H1 (cell line): ENCODE measurements around the gene RNF123. TPM values are rescaled to one million over a fixed set of nuclear protein-coding genes. Genes with fewer than 3 reads are reported as not detected.

Experiments
- CTCF ChIA-PET: fragments of 300-600 bp; sonication (Branson Sonifier 250); formaldehyde crosslinking; loops from one replicate; lab custom pipeline; 2021; ENCODE audit not compliant: partially characterized antibody; lab: Charles Lee
- POLR2A ChIA-PET: fragments of 300-600 bp; sonication (Branson Sonifier 250); formaldehyde crosslinking; loops from one replicate; lab custom pipeline; 2021; ENCODE audit warnings: inconsistent platforms; ENCODE audit not compliant: partially characterized antibody; lab: Charles Lee
- DNase-seq, 2 experiments: peaks; one replicate each; pipeline versions ENCODE4 v3.0.0 to v3.0.0-alpha.2; 2010 to 2022; ENCODE audit warnings: low spot score in 2 of 2, low read depth in 1 of 2, mixed read lengths in 1 of 2
- FAIRE-seq: peaks from 2 replicates; lab custom pipeline; 2011; peaks lifted over from hg19 to GRCh38; lab: Jason Lieb, UNC
- H2AFZ ChIP-seq: 2 replicates; pipeline ENCODE4 v1.8.1; 2012; ENCODE audit warnings: low read length, inconsistent platforms
- H2AK5ac ChIP-seq: 2 replicates; pipeline ENCODE4 v1.6.1; 2013; ENCODE audit warnings: low read depth, low read length
- H2BK120ac ChIP-seq: replicated peaks from 2 replicates; pipeline ENCODE3; 2013; ENCODE audit warnings: low read depth, low read length, inconsistent platforms
- H2BK12ac ChIP-seq: 2 replicates; pipeline ENCODE4 v1.6.1; 2013; ENCODE audit warnings: low read depth, low read length
- H2BK15ac ChIP-seq: 2 replicates; pipeline ENCODE4 v1.6.1; 2013; ENCODE audit warnings: low read length
- H2BK20ac ChIP-seq: 2 replicates; pipeline ENCODE4 v1.6.1; 2013; ENCODE audit warnings: low read length
- H2BK5ac ChIP-seq: 2 replicates; pipeline ENCODE4 v1.6.1; 2013; ENCODE audit warnings: low read depth, low read length
- H3K14ac ChIP-seq: 2 replicates; pipeline ENCODE4 v1.6.1; 2013; ENCODE audit warnings: inconsistent platforms; ENCODE audit not compliant: insufficient read length
- H3K18ac ChIP-seq: 2 replicates; pipeline ENCODE4 v1.6.1; 2013; ENCODE audit warnings: low read length; ENCODE audit errors: extremely low read depth
- H3K23ac ChIP-seq: 2 replicates; pipeline ENCODE4 v1.6.1; 2013; ENCODE audit warnings: inconsistent platforms; ENCODE audit not compliant: insufficient read length
- H3K23me2 ChIP-seq: 2 replicates; pipeline ENCODE4 v1.6.1; 2013; ENCODE audit warnings: low read depth, low read length
- H3K27ac ChIP-seq: 2 replicates; pipeline ENCODE4 v1.6.1; 2011; ENCODE audit warnings: low read depth, low read length, inconsistent platforms
- H3K27me3 ChIP-seq, 4 experiments: replicated peaks in 1 of 4; 1 replicate in 1 of 4; 2 replicates in 3 of 4; pipeline versions ENCODE4 v1.6.1 to v1.8.1; 2011 to 2013; ENCODE audit warnings: low read length in 3 of 4, mild to moderate bottlenecking in 3 of 4, inconsistent platforms in 2 of 4, mixed read lengths in 2 of 4, moderate library complexity in 1 of 4; ENCODE audit not compliant: control insufficient read depth in 3 of 4, insufficient read depth in 3 of 4; ENCODE audit errors: extremely low read depth in 1 of 4
- H3K36me3 ChIP-seq, 4 experiments: 2 replicates each; pipeline versions ENCODE4 v1.6.1 to v1.8.1; 2011 to 2013; ENCODE audit warnings: mild to moderate bottlenecking in 4 of 4, low read length in 3 of 4, moderate library complexity in 2 of 4, control low read depth in 1 of 4, inconsistent platforms in 1 of 4; ENCODE audit not compliant: insufficient read depth in 4 of 4, control insufficient read depth in 2 of 4
- H3K4ac ChIP-seq: replicated peaks from 2 replicates; pipeline ENCODE3; 2013; ENCODE audit warnings: low read length, low read depth, mixed read lengths, inconsistent platforms; ENCODE audit not compliant: insufficient read length
- H3K4me1 ChIP-seq, 4 experiments: replicated peaks in 1 of 4; 1 replicate in 1 of 4; 2 replicates in 3 of 4; pipeline versions ENCODE4 v1.6.1 to v1.8.1; 2011 to 2013; ENCODE audit warnings: low read length in 3 of 4, inconsistent platforms in 2 of 4, mixed read lengths in 1 of 4; ENCODE audit not compliant: insufficient read depth in 4 of 4, control insufficient read depth in 3 of 4
- H3K4me2 ChIP-seq, 2 experiments: 2 replicates each; pipeline versions ENCODE4 v1.6.1 to v1.8.1; 2011 to 2013; ENCODE audit warnings: low read depth in 2 of 2, low read length in 2 of 2, control low read depth in 1 of 2, inconsistent platforms in 1 of 2, mild to moderate bottlenecking in 1 of 2; ENCODE audit not compliant: insufficient read depth in 1 of 2
- H3K4me3 ChIP-seq, 4 experiments: fragments of 200-600, 300-600 bp in 1 of 4; sonication (generic), shearing (Covaris generic), sonication (Bioruptor Twin) in 1 of 4; 2 replicates each; pipeline versions ENCODE4 v1.5.1 to v1.8.1; 2011 to 2016; ENCODE audit warnings: low read length in 4 of 4, low read depth in 3 of 4, control low read depth in 2 of 4, inconsistent platforms in 2 of 4, mild to moderate bottlenecking in 2 of 4, mixed read lengths in 1 of 4, moderate library complexity in 1 of 4; ENCODE audit not compliant: insufficient read depth in 2 of 4; ENCODE audit errors: extremely low read depth in 1 of 4
- H3K56ac ChIP-seq: replicated peaks from 2 replicates; pipeline ENCODE3; 2013; ENCODE audit warnings: low read depth, mild to moderate bottlenecking, mixed read lengths, low read length, inconsistent platforms; ENCODE audit not compliant: insufficient read length
- H3K79me1 ChIP-seq: 2 replicates; pipeline ENCODE4 v1.6.1; 2013; ENCODE audit warnings: low read depth, low read length, control low read depth
- H3K79me2 ChIP-seq, 2 experiments: 2 replicates each; pipeline versions ENCODE4 v1.6.1 to v1.8.1; 2012 to 2013; ENCODE audit warnings: low read length in 2 of 2, mild to moderate bottlenecking in 2 of 2, inconsistent platforms in 1 of 2; ENCODE audit not compliant: insufficient read depth in 2 of 2, control insufficient read depth in 1 of 2
- H3K9ac ChIP-seq, 4 experiments: replicated peaks in 1 of 4; 1 replicate in 1 of 4; 2 replicates in 3 of 4; pipeline versions ENCODE4 v1.6.1 to v1.8.1; 2011 to 2013; ENCODE audit warnings: low read depth in 3 of 4, low read length in 3 of 4, control low read depth in 2 of 4, mild to moderate bottlenecking in 2 of 4, moderate library complexity in 2 of 4, inconsistent platforms in 1 of 4; ENCODE audit errors: extremely low read depth in 1 of 4
- H3K9me3 ChIP-seq, 2 experiments: 2 replicates each; pipeline versions ENCODE4 v1.6.1 to v1.8.1; 2012 to 2013; ENCODE audit warnings: mild to moderate bottlenecking in 2 of 2, moderate library complexity in 2 of 2, control low read depth in 1 of 2, inconsistent platforms in 1 of 2, low read depth in 1 of 2, low read length in 1 of 2, mixed read lengths in 1 of 2; ENCODE audit not compliant: insufficient read depth in 2 of 2
- H4K20me1 ChIP-seq, 2 experiments: replicated peaks in 1 of 2; 2 replicates each; pipeline versions ENCODE3 to v1.8.1; 2011 to 2013; ENCODE audit warnings: inconsistent platforms in 2 of 2, low read length in 2 of 2, mild to moderate bottlenecking in 1 of 2; ENCODE audit not compliant: insufficient read depth in 2 of 2, control insufficient read depth in 1 of 2
- H4K5ac ChIP-seq: 2 replicates; pipeline ENCODE4 v1.6.1; 2013; ENCODE audit warnings: low read length, low read depth, mixed read lengths, inconsistent platforms; ENCODE audit not compliant: insufficient read length
- H4K8ac ChIP-seq: 2 replicates; pipeline ENCODE4 v1.8.0; 2013; ENCODE audit warnings: mild to moderate bottlenecking, moderate library complexity, low read length, inconsistent platforms; ENCODE audit not compliant: insufficient read depth; ENCODE audit errors: extremely low read depth
- H4K91ac ChIP-seq: replicated peaks from 2 replicates; pipeline ENCODE3; 2013; ENCODE audit warnings: low read length, mixed read lengths, inconsistent platforms; ENCODE audit not compliant: insufficient read length
- SIN3A ChIP-seq, 2 experiments: IDR thresholded peaks in 1 of 2; conservative IDR thresholded peaks in 1 of 2; 2 replicates each; pipeline ENCODE4 v1.6.1; 2011 to 2012; ENCODE audit warnings: low read length in 2 of 2, improper control_type of control experiment in 1 of 2, low read depth in 1 of 2, mild to moderate bottlenecking in 1 of 2
- TEAD4 ChIP-seq: IDR thresholded peaks from 2 replicates; pipeline ENCODE4 v1.6.1; 2012; ENCODE audit warnings: low read depth, low read length, inconsistent platforms, mixed read lengths
- WGBS, 2 experiments: shearing (Covaris generic) in 1 of 2; methylation state at CpG; one replicate each; pipeline versions ENCODE4 v1.1.6 to v1.1.7; 2013 to 2015; ENCODE audit warnings: low lambda C conversion rate in 2 of 2, mixed read lengths in 2 of 2, inconsistent platforms in 1 of 2, low coverage in 1 of 2, missing lambda C conversion rate in 1 of 2; ENCODE audit not compliant: insufficient replicate concordance in 2 of 2, insufficient coverage in 1 of 2, insufficient read length in 1 of 2; ENCODE audit errors: extremely low coverage in 1 of 2, missing lambda C conversion rate in 1 of 2; 5-methylcytosine and 5-hydroxymethylcytosine counted together
- polyA plus RNA-seq, 7 experiments: library from polyadenylated mRNA; depleted of rRNA in 3 of 7; stranded (reverse) in 5 of 7; unstranded in 2 of 7; fragments of >200 nt in 5 of 7; fragments of 200-250 nt in 2 of 7; gene quantifications; 1 replicate in 5 of 7; 2 replicates in 1 of 7; 4 replicates in 1 of 7; pipeline versions ENCODE4 v1.2.1 to v1.2.3, GENCODE V29; 2011 to 2013; ENCODE audit warnings: missing spikeins in 2 of 7, mixed read lengths in 2 of 7
- total RNA-seq: library from RNA; stranded (reverse); fragmentation: NEBNext Ultra II Directional; extraction: Animal tissue kit (Norgen Biotek cat#: 25700); gene quantifications from 2 replicates; pipeline ENCODE4 v1.2.1, GENCODE V29; 2021

RNF123 gene
- total and polyA plus RNA-seq, 2 of the 8 experiments (the other 6 are each of a cell fraction or from before 2014, with no cell fraction given): 30.5 to 57.7 TPM

DNA sequence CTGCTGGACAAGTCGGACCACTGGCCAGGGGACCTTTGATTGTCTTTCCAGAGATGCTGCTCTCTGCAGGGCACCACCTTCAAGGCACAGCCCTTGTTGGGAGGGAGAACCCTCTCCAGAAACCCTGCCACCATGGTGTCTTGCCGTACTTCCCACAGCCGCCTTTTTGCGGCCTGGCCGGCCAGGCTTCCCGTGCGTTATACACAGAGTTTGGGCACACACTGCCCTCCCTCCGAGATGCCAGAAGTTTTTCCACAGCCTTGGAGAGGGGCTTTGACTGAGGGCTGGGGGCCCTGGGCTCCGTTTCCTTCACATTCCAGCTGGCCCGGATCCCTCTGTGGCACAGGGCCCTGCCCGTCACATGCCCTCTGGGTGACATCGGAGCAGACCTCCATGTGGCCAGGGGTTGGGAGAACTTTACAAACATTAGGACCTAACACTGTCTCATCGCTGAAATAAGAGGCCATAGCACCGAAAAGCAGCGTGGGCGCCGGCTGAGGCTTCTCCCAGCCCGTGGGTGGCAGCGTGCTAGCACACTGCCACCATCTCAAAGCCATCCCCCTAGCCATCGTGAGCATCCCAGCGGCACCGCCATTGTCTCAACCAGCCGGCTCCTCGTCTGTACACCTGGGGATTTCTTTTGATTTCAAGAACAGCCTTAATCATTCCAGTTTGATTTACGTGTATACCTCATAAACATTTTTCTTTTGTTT, 21.5 kb upstream of the RNF123 start:
- H3K9ac ChIP-seq: no peak overlapping the region
- no peaks in the 10 kb centered on the region for H3K79me2 ChIP-seq
- POLR2A ChIA-PET: interaction anchor here (0.6 to 1.1 kb wide), 2 partner anchors 30 to 449 kb away, joined by 3 read pairs; no protein-coding TSS in a partner anchor
- H3K4ac ChIP-seq: no peak overlapping the region
- H2BK120ac ChIP-seq: no peak overlapping the region
- no peak overlapping the region for H3K14ac ChIP-seq
- no peaks in the 10 kb centered on the region for H3K36me3 ChIP-seq
- CTCF ChIA-PET: interaction anchor here (1.4 to 1.9 kb wide), 2 partner anchors 120 to 130 kb away, joined by 3 to 5 read pairs; no protein-coding TSS in a partner anchor
- no peak overlapping the region for H3K23ac ChIP-seq
- peak overlapping the region; percentile 37 for H2BK5ac ChIP-seq
- no peak overlapping the region for H3K56ac ChIP-seq
- peak overlapping the region; percentile 13 for H4K91ac ChIP-seq
- H2BK15ac ChIP-seq: no peak overlapping the region
- no peaks in the 10 kb centered on the region for H3K9me3 ChIP-seq
- H3K18ac ChIP-seq: no peak overlapping the region
- H3K4me3 ChIP-seq: no peak overlapping the region
- H2BK12ac ChIP-seq: no peak overlapping the region
- no peak overlapping the region for H4K5ac ChIP-seq
- H3K4me1 ChIP-seq: peaks cover 0 to 8% (median 1%) of the 10 kb centered on the region in 4 experiments; a peak in 1 of 7 replicates
- FAIRE-seq (no peak), DNase-seq (no peak)
- H3K4me2 ChIP-seq: no peak overlapping the region
- WGBS, 2 experiments: 96% methylated on average over 22 of the region's 25 CpGs; no CpG with 5 or more reads in 1 of the 2 experiments
- H3K79me1 ChIP-seq: no peaks in the 10 kb centered on the region
- H3K23me2 ChIP-seq: no peaks in the 10 kb centered on the region
- H4K8ac ChIP-seq: no peak overlapping the region
- H2AFZ ChIP-seq: no peak overlapping the region
- no peaks in the 10 kb centered on the region for H4K20me1 ChIP-seq
- H3K27me3 ChIP-seq: no peaks in the 10 kb centered on the region
- H2AK5ac ChIP-seq: 0 out of 2 replicates have a peak overlapping the region, but pooled peaks have one; percentile 29
- H2BK20ac ChIP-seq: no peak overlapping the region
- H3K27ac ChIP-seq: no peak overlapping the region
- TF ChIP-seq SIN3A (conservative IDR thresholded peaks at IDR 0.05 in 1 of 2, IDR thresholded peaks at IDR 0.05 in 1 of 2; ENCODE audit: low read depth in 1 of 2, low read length in 2 of 2) (no peak), TEAD4 (no peak)
